Umbilical cord (tissue), 2 donors: ENCODE measurements around the gene SNRPA. TPM values are rescaled to one million over a fixed set of nuclear protein-coding genes. Genes with fewer than 3 reads are reported as not detected.
"Not testable (repeated sequence)": the region's sequence is repeated elsewhere in the genome, so short reads cannot be mapped to it uniquely, and the experiment has no call there.

Experiments
- DNase-seq: peaks from one replicate; pipeline ENCODE4 v3.0.0-alpha.2; 2015; ENCODE audit warnings: low spot score
- total RNA-seq: library from RNA; depleted of rRNA; stranded (reverse); fragments of >200 nt; gene quantifications from one replicate; pipeline ENCODE4 v1.2.3, GENCODE V29; 2014; ENCODE audit warnings: low replicate concordance; ENCODE audit not compliant: insufficient read depth

Gene SNRPA
- total RNA-seq, 1 donor from 2014 or later: 11.1 TPM

- DNase-seq: no peak
Observed at GRCh38 chr19:40776364-40776763, 25.4 kb downstream of the SNRPA start.

- peak; percentile 98 for DNase-seq
Observed at GRCh38 chr19:40776932-40777644, 26.1 kb downstream of the SNRPA start.

- DNase-seq: no peak
Observed at GRCh38 chr19:40777645-40777936, 26.6 kb downstream of the SNRPA start.

- DNase-seq: peak; percentile 100
Observed at GRCh38 chr19:40777937-40778705, 27.1 kb downstream of the SNRPA start, which contains the start of gene RAB4B. Gene RAB4B, plus strand, starts transcription at chr19:40778247. Its CDS starts 129 bp downstream, at chr19:40778376.

GRCh38 chr19:40778706-40779284 lies 27.8 kb downstream of the SNRPA start:
- DNase-seq: peak; percentile 32

- no peak for DNase-seq
Observed at GRCh38 chr19:40780582-40780981, 29.6 kb downstream of the SNRPA start.

GRCh38 chr19:40781140-40781539 lies 30.1 kb downstream of the SNRPA start:
- DNase-seq: no peak

- DNase-seq: no peak
Observed at GRCh38 chr19:40783711-40784110, 32.7 kb downstream of the SNRPA start.

- not testable (repeated sequence) for DNase-seq
Observed at GRCh38 chr19:40784146-40784545, 33.1 kb downstream of the SNRPA start.

GRCh38 chr19:40785526-40785925 lies 34.5 kb downstream of the SNRPA start:
- DNase-seq: no peak

GRCh38 chr19:40786060-40787037 lies 35.3 kb downstream of the SNRPA start:
- no peak for DNase-seq

- no peak for DNase-seq
Observed at GRCh38 chr19:40791349-40791748, 40.3 kb downstream of the SNRPA start.

- no peak for DNase-seq
Observed at GRCh38 chr19:40791996-40792395, 41.0 kb downstream of the SNRPA start.

- DNase-seq: no peak
Observed at GRCh38 chr19:40797166-40797962, 46.4 kb downstream of the SNRPA start.

GRCh38 chr19:40797963-40798682 lies 47.1 kb downstream of the SNRPA start:
- peak; percentile 74 for DNase-seq

GRCh38 chr19:40798683-40799557 lies 47.9 kb downstream of the SNRPA start, which contains the start of gene EGLN2:
Gene EGLN2, plus strand, starts transcription at chr19:40799191. Its CDS starts 1,382 bp downstream, at chr19:40800573.
- peak; percentile 100 for DNase-seq

- peak; percentile 56 for DNase-seq
Observed at GRCh38 chr19:40799558-40800338, 48.7 kb downstream of the SNRPA start.
